HL-60 (cell line): ENCODE measurements around the gene PTTG1IP.

Experiments used
- DNase-seq, 2 experiments: peaks; one replicate each; pipeline ENCODE4 v3.0.0-alpha.2; 2010 to 2020; ENCODE audit warnings: low read depth in 1 of 2, low spot score in 1 of 2
- H3K27ac ChIP-seq: fragments of 250-450 bp; sonication (Bioruptor Pico); replicated peaks from 2 replicates; pipeline ENCODE4 v1.5.1; 2020; ENCODE audit warnings: mild to moderate bottlenecking, moderate library complexity
- H3K27me3 ChIP-seq: fragments of 250-450 bp; sonication (Bioruptor Pico); 2 replicates; pipeline ENCODE4 v1.5.1; 2021; ENCODE audit warnings: mild to moderate bottlenecking, moderate library complexity; ENCODE audit not compliant: insufficient read depth, poor library complexity, severe bottlenecking
- H3K4me3 ChIP-seq: replicated peaks from 2 replicates; pipeline ENCODE4 v1.5.1; 2011; ENCODE audit warnings: mild to moderate bottlenecking, control low read depth, low read length; ENCODE audit not compliant: insufficient read depth
- GABPA ChIP-seq: IDR thresholded peaks from 2 replicates; pipeline ENCODE4 v1.6.1; 2012; ENCODE audit warnings: low read depth
- POLR2AphosphoS5 ChIP-seq: IDR thresholded peaks from 2 replicates; pipeline ENCODE4 v1.6.1; 2012; ENCODE audit warnings: low read depth
- REST ChIP-seq: IDR thresholded peaks from 2 replicates; pipeline ENCODE4 v1.6.1; 2012; ENCODE audit warnings: low read depth; ENCODE audit not compliant: insufficient replicate concordance
- SPI1 ChIP-seq: IDR thresholded peaks from 2 replicates; pipeline ENCODE4 v1.6.1; 2012; ENCODE audit warnings: low read depth, mild to moderate bottlenecking, borderline replicate concordance
- TF ChIP-seq, protein P1 (sequence below): IDR thresholded peaks from one replicate; pipeline ENCODE4 v1.5.1; 2011; ENCODE audit warnings: low read length, control low read depth, inconsistent platforms; ENCODE audit not compliant: insufficient read depth

The PTTG1IP gene

GRCh38 chr21:44911384-44912157 is 38.1 kb upstream of the PTTG1IP start:
- Histone ChIP-seq H3K27ac (peak overlapping the region; percentile 51), H3K4me3 (no peak overlapping the region), H3K27me3 (no peaks in the 10 kb centered on the region)
- DNase-seq, result peak in 1 of 2 experiments; percentile 20
- TF ChIP-seq GABPA, result no peak
- TF ChIP-seq, protein P1, sequence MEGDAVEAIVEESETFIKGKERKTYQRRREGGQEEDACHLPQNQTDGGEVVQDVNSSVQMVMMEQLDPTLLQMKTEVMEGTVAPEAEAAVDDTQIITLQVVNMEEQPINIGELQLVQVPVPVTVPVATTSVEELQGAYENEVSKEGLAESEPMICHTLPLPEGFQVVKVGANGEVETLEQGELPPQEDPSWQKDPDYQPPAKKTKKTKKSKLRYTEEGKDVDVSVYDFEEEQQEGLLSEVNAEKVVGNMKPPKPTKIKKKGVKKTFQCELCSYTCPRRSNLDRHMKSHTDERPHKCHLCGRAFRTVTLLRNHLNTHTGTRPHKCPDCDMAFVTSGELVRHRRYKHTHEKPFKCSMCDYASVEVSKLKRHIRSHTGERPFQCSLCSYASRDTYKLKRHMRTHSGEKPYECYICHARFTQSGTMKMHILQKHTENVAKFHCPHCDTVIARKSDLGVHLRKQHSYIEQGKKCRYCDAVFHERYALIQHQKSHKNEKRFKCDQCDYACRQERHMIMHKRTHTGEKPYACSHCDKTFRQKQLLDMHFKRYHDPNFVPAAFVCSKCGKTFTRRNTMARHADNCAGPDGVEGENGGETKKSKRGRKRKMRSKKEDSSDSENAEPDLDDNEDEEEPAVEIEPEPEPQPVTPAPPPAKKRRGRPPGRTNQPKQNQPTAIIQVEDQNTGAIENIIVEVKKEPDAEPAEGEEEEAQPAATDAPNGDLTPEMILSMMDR, result peak; percentile 18
- TF ChIP-seq POLR2AphosphoS5, result 0 out of 2 replicates have a peak, but pooled peaks have one; percentile 28

- Histone ChIP-seq H3K4me3 (no peak overlapping the region), H3K27me3 (no peaks in the 10 kb centered on the region), H3K27ac (peak overlapping the region; percentile 51; the same call in 1 of the 2 replicates)
- no peak for DNase-seq
- TF ChIP-seq, protein P1, result no peak
- TF ChIP-seq POLR2AphosphoS5, result peak; percentile 35; the same call in 1 of the 2 replicates
These were observed 37.5 kb upstream of the PTTG1IP start for GRCh38 chr21:44911068-44911383.

DNA sequence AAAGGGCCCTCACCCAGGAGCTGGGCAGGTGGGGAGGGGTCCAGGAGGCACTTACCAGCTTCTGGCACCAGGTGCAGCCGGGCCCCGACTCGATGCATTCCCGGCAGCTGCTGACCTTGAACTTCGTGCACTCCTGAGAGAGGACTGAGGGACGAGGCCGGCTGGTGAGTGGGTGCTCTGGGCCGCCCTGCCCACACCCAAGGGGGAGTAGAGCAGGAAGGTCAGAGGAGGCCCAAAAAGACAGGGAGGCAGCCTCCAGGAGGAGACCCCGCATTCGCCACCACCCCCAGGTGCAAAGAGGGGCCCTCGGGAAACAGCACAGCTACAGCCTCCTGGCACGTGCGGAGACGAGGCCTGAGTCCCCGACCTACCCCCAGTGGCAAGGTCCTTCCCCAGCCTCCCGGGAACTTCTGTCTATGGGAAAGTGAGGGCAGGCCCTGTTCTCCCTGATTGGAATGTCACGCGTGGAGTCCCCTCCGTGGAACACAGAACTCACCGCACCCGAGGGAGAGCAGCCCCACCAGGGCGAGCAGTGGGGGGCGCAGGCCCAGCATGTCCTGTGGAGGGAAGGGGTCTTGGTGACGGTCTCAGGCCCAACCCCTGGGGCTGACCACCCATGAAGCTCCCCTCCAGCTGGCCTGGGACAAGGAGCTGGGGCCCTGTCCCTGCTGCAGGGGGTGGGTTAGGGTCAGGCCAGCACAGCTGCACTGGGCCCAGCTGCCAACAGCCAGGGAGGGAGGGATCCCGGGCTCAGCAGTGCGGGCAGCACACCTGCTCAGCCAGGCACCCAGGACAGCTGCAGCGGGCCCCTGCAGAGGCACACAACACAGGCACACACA is 37.0 kb upstream of the PTTG1IP start:
- H3K4me3 ChIP-seq, result no peak overlapping the region
- no peak for TF ChIP-seq GABPA
- no peak for TF ChIP-seq SPI1
- TF ChIP-seq POLR2AphosphoS5, result no peak
- TF ChIP-seq, protein P1, result no peak
- TF ChIP-seq REST, result no peak
- no peak overlapping the region for H3K27ac ChIP-seq
- no peak for DNase-seq
- no peaks in the 10 kb centered on the region for H3K27me3 ChIP-seq

GRCh38 chr21:44909719-44910118 is 36.2 kb upstream of the PTTG1IP start:
- TF ChIP-seq SPI1 (no peak), REST (no peak), POLR2AphosphoS5 (no peak), GABPA (no peak)
- TF ChIP-seq, protein P1, result no peak
- Histone ChIP-seq H3K27ac (no peak overlapping the region), H3K27me3 (no peaks in the 10 kb centered on the region), H3K4me3 (no peak overlapping the region)
- DNase-seq, result no peak
